ENCODE results near the gene LDLRAD1.
A peak's percentile ranks its signal among the peaks of the same experiment; 100 is the strongest.
"Not testable (repeated sequence)": the region's sequence is repeated elsewhere in the genome, so short reads cannot be mapped to it uniquely, and the experiment has no call there.

Gene LDLRAD1

DNA sequence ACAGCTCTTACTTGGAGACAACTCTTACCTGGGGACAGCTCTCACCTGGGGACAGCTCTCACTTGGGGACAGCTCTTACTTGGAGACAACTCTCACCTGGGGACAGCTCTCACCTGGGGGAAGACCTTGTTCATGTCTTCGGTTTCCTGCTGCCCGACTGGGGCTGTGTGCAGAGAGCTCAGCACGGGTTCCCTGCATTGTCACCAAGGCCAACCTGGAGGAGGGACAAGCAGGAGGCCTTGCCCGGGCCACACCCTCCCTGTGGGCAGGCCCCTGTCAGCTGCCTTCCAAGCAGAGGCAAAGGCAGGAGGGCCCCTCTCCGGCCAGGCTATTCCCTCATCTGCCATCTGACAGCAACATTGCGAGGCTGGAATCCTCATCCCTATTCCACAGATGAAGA lies at the start of gene LDLRAD1:
LDLRAD1 (minus strand) TSS at position 208 of the 400 bp plus-strand sequence; CDS start at position 134, 74 bp downstream.
- DNase-seq: no peak

GRCh38 chr1:54064299-54064698 lies 46.3 kb upstream of the LDLRAD1 start:
- no peak for DNase-seq

DNA sequence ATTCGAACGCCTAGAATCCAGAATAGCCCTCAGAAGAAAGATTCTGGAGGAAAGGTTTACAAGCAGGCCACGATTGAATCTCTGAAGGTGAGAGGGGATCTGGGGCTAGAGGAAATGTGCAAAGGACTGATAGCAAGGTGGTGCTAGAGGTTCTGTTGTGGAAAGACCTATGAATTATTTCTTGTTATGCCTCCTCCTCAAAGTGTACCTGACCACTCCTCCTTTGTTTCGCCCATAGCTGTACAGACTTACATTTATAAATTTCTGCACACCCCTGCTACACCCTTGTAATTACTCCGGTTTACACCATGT lies 36.4 kb upstream of the LDLRAD1 start:
- DNase-seq: no peak

- DNase-seq: peak; percentile 21 to 32
These were observed 35.9 kb upstream of the LDLRAD1 start for GRCh38 chr1:54053745-54054437.

DNA sequence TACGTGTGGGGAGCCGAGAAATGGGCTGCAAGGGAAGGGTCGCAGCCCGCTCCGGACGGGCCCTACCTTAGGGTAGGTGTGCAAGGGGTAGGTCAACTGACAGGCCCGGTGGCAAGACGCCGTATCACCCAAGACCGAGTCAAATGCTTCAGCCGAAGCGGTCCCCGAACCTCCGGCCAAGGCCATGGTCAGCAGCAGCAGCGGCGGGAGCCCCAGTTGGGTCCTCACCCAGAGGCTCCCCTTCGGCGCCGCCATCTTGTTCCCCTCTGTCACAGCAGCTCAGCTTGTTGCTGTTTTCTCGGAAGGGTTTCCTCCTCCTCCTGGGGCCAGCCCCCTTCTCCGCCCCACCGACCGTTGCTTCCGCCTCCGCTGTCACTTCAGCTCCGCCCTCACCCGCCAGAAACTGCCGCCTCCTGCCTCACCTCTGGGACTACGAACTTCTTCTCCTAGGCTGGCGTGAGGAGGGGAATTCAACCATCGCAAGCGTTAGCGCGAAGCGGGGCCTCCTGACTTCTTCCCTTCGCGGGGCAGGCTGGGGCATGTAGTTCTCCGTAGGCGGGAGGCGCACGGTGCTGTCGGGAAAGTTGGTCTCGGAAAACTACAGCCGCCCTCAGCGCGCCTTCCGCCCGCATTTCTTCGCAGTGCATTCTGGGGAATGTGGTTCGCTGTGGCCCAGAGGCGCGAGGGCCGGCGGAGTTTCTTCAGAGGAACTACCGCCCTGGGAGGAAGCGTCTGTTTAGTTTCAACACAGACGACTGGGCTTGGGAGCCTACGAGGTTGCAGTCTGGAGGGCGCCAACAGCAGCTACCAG lies 35.2 kb upstream of the LDLRAD1 start, which contains the start of the genes TCEANC2 and TMEM59:
TCEANC2 (plus strand) TSS at position 675 of the 811 bp plus-strand sequence. CDS start 815 bp downstream, outside the sequence.
TMEM59 (minus strand) TSS at position 271 of the 811 bp plus-strand sequence; CDS start at position 255, 16 bp downstream.
- DNase-seq: peak; percentile 99 to 100

- DNase-seq: peak; percentile 35 to 40
These were observed 34.5 kb upstream of the LDLRAD1 start for GRCh38 chr1:54052431-54052933.

- DNase-seq: no peak
These were observed 34.0 kb upstream of the LDLRAD1 start for GRCh38 chr1:54051933-54052430.

GRCh38 chr1:54050435-54050834 lies 32.4 kb upstream of the LDLRAD1 start:
- not testable (repeated sequence) for DNase-seq

DNA sequence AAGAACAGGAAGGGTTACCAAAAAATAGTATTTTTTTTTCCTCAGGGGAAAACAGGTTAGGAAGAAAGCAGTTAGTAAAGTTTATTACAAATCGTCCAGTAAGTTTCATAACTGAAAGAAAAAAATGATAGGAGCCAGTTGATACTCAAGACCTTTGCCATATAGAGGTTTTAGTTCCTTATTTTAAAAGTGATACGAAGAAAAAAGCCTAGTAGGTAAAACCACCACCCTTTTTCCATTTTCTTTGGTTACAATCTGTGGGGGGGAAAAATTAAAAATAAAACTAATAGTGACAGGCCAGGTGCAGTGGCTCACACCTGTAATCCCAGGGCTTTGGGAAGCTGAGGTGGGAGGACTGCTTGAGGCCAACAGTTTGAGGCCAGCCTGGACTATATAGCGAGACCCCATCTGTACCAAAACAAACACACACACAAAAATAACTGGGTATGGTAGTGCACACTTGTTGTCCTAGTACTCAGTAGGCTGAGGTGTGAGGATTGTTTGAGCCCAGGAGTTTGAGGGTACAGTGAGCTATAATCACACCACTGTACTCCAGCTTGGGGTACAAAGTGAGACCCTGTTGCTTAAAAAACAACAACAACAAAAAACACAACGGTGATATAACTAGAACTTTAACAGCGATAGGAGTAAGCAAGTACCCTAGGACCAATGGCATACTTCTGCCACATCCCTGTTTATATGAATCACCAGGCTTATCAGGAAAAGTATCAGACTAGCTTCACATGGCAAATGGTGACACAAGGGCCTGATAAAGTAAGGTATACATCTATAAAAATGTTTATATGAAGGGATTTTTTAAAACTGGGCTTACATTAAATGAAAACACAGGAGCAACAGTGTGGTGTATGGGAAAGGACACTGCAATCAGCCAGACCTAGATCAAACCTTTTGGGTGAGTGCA lies 29.7 kb upstream of the LDLRAD1 start:
- DNase-seq: no peak

DNA sequence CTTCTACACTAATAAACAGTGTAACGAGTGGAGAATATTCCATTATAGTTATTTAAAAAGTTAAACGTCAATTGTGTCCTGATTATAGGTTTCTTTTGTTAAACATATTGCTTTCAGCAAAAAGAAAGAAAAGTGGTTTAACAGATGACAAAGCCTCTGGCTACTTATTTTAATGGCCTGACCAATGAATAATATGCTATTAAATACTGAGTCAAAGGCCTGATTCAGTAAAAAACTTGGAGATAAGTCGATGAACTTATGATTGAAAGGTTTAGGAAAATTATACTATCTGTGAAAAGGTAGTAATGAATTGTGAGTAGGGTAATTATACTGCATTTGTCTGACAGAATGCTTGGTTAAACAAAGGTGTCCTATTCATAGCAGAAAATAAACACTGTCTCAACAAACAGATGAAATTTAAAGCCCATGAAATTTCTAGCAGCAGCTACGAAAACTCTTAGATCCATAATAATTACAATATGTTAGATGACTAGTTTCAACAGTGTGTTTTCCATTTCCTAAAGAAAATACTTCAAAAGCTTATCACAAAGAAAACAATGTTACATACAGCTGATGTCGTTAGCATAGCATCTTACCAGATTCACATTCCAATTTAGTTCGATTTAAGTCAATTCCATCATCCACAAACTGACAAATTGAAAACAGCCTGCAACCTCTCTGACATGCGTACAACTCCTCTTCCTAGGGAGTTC lies 28.8 kb upstream of the LDLRAD1 start:
- no peak for DNase-seq

GRCh38 chr1:54045496-54045895 lies 27.5 kb upstream of the LDLRAD1 start:
- no peak for DNase-seq

DNA sequence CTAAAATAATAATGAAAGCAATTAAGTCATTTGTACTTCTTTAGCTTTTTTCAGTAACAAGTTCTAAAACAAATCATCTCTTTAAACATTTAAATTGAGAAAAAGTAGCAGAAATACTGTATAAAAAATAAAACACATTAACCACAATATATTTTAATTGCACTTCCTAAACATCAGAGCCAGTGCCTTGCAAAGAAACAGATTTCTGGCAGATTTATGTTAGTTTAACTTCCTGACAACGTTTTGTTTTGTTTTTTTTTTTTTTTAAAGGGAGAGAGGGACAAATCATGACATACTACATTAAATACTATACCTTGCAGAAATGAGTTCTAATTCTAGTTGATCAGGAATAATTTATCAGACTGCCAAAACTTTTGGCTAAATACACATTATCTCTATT lies 23.8 kb upstream of the LDLRAD1 start:
- DNase-seq: no peak

DNA sequence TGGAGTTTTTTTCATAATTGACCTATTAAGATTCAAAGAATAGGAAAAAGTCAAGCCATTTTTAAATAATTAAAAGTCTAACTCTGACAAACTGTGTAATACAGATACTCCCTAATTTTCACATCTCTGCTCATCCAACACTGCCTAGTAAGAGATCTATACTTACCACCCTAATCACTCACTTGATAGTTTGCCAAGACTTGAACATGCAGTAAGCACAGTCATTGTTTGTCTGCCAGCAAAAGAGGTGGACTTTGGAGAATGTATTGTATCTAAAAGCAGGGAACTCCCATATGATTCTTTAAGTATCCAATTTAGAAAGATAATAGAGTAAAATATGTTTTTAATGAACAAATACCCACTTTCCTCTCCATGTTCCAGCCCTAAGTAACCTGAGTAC lies 19.5 kb upstream of the LDLRAD1 start:
- no peak for DNase-seq

- no peak for DNase-seq
These were observed 10.6 kb upstream of the LDLRAD1 start for GRCh38 chr1:54028306-54029251.

DNA sequence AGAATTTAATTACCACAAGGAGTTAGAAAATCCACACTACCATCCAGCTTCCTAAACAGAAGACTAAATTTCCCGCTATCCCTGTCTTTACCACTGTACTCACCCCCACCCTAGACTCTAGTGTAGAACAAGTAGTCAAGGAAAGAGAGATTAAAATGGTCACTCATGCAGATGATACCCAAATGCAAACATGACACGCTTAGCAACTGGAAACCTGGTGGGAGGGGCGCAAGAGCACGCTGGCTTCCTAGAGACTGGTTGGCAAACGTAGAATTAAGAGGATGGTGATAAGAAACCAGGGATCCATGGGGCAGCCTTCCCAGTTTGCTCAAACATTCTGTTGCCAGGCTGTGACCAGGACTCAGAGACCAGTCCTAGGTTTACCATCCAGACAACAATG lies 9.9 kb upstream of the LDLRAD1 start:
- no peak for DNase-seq

- not testable (repeated sequence) for DNase-seq
These were observed 6.8 kb upstream of the LDLRAD1 start for GRCh38 chr1:54024811-54025210.

DNA sequence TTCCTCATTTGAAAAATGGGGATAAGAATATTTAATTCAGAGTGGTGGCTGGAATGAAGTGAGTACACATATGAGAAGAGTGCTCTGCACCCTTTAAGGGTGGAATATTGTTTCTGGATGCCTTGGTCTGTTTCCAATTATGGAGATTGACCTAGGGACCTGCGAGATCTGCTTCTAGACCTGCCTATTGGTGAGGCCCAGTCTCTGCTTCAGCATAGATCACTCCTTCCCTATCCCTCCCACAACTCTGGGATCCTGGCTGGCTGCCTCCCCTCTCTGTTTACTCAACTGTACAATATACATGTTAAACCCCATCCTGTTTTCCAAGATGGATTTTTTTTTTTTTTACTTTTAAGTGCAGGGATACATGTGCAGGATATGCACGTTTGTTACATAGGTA lies 6.4 kb upstream of the LDLRAD1 start:
- DNase-seq: no peak

DNA sequence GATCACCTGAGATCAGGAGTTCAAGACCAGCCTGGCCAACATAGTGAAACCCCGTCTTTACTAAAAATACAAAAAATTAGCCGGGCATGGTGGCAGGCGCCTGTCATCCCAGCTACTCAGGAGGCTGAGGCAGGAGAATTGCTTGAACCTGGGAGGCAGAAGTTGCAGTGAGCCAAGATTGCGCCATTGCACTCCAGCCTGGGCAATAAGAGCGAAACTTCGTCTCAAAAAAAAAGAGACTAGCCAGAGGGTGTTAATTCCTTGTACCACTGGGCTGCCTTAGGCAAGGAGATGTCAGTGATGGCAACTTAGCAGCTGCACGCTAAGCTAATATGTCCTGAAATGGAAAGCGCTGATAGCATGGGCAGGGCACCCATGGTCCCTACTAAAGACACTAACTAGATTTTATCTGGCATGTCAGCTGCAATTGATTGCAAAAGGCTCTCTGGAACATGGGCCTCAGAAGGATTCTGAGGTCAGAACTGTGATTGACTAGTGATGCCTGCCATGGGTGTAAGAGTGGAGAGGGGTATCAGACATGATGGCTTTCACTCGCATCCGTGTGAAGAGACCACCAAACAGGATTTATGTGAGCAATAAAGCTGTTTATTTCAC lies 1.7 kb upstream of the LDLRAD1 start:
- DNase-seq: not testable (repeated sequence)

DNA sequence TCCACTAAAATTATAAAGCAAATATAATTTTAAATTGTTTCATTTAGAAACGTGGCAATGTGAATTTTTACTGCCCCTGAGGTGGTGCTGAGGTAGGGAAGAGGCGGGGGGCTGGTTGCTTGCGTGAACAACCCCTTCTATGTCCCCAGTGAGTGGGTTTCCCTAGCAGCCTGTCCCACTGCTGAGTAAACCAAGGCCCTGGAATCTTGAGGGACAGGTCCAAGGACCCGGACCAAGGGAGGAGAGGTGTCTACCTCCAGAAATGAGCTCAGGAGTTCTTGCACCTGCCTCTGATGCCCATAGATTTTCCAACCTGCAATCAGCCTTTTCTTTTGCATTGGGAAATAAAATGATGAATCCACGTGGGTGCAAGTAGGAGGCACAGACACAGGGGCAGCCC lies 649 bp upstream of the LDLRAD1 start:
- DNase-seq: no peak
